H1 (cell line): ENCODE data around the gene GLMN. TPM values are rescaled to one million over a fixed set of nuclear protein-coding genes. Genes with fewer than 3 reads are reported as not detected.

Experiments
- CTCF ChIA-PET: fragments of 300-600 bp; sonication (Branson Sonifier 250); formaldehyde crosslinking; loops from one replicate; lab custom pipeline; 2021; ENCODE audit not compliant: partially characterized antibody; lab: Charles Lee
- POLR2A ChIA-PET: fragments of 300-600 bp; sonication (Branson Sonifier 250); formaldehyde crosslinking; loops from one replicate; lab custom pipeline; 2021; ENCODE audit warnings: inconsistent platforms; ENCODE audit not compliant: partially characterized antibody; lab: Charles Lee
- DNase-seq, 2 experiments: peaks; one replicate each; pipeline versions ENCODE4 v3.0.0 to v3.0.0-alpha.2; 2010 to 2022; ENCODE audit warnings: low spot score in 2 of 2, low read depth in 1 of 2, mixed read lengths in 1 of 2
- FAIRE-seq: peaks from 2 replicates; lab custom pipeline; 2011; peaks lifted over from hg19 to GRCh38; lab: Jason Lieb, UNC
- H2AFZ ChIP-seq: 2 replicates; pipeline ENCODE4 v1.8.1; 2012; ENCODE audit warnings: low read length, inconsistent platforms
- H2AK5ac ChIP-seq: 2 replicates; pipeline ENCODE4 v1.6.1; 2013; ENCODE audit warnings: low read depth, low read length
- H2BK120ac ChIP-seq: replicated peaks from 2 replicates; pipeline ENCODE3; 2013; ENCODE audit warnings: low read depth, low read length, inconsistent platforms
- H2BK12ac ChIP-seq: 2 replicates; pipeline ENCODE4 v1.6.1; 2013; ENCODE audit warnings: low read depth, low read length
- H2BK15ac ChIP-seq: 2 replicates; pipeline ENCODE4 v1.6.1; 2013; ENCODE audit warnings: low read length
- H2BK20ac ChIP-seq: 2 replicates; pipeline ENCODE4 v1.6.1; 2013; ENCODE audit warnings: low read length
- H2BK5ac ChIP-seq: 2 replicates; pipeline ENCODE4 v1.6.1; 2013; ENCODE audit warnings: low read depth, low read length
- H3K14ac ChIP-seq: 2 replicates; pipeline ENCODE4 v1.6.1; 2013; ENCODE audit warnings: inconsistent platforms; ENCODE audit not compliant: insufficient read length
- H3K18ac ChIP-seq: 2 replicates; pipeline ENCODE4 v1.6.1; 2013; ENCODE audit warnings: low read length; ENCODE audit errors: extremely low read depth
- H3K23ac ChIP-seq: 2 replicates; pipeline ENCODE4 v1.6.1; 2013; ENCODE audit warnings: inconsistent platforms; ENCODE audit not compliant: insufficient read length
- H3K23me2 ChIP-seq: 2 replicates; pipeline ENCODE4 v1.6.1; 2013; ENCODE audit warnings: low read depth, low read length
- H3K27ac ChIP-seq: 2 replicates; pipeline ENCODE4 v1.6.1; 2011; ENCODE audit warnings: low read depth, low read length, inconsistent platforms
- H3K27me3 ChIP-seq, 4 experiments: replicated peaks in 1 of 4; 1 replicate in 1 of 4; 2 replicates in 3 of 4; pipeline versions ENCODE4 v1.6.1 to v1.8.1; 2011 to 2013; ENCODE audit warnings: low read length in 3 of 4, mild to moderate bottlenecking in 3 of 4, inconsistent platforms in 2 of 4, mixed read lengths in 2 of 4, moderate library complexity in 1 of 4; ENCODE audit not compliant: control insufficient read depth in 3 of 4, insufficient read depth in 3 of 4; ENCODE audit errors: extremely low read depth in 1 of 4
- H3K36me3 ChIP-seq, 4 experiments: 2 replicates each; pipeline versions ENCODE4 v1.6.1 to v1.8.1; 2011 to 2013; ENCODE audit warnings: mild to moderate bottlenecking in 4 of 4, low read length in 3 of 4, moderate library complexity in 2 of 4, control low read depth in 1 of 4, inconsistent platforms in 1 of 4; ENCODE audit not compliant: insufficient read depth in 4 of 4, control insufficient read depth in 2 of 4
- H3K4ac ChIP-seq: replicated peaks from 2 replicates; pipeline ENCODE3; 2013; ENCODE audit warnings: low read length, low read depth, mixed read lengths, inconsistent platforms; ENCODE audit not compliant: insufficient read length
- H3K4me1 ChIP-seq, 4 experiments: replicated peaks in 1 of 4; 1 replicate in 1 of 4; 2 replicates in 3 of 4; pipeline versions ENCODE4 v1.6.1 to v1.8.1; 2011 to 2013; ENCODE audit warnings: low read length in 3 of 4, inconsistent platforms in 2 of 4, mixed read lengths in 1 of 4; ENCODE audit not compliant: insufficient read depth in 4 of 4, control insufficient read depth in 3 of 4
- H3K4me2 ChIP-seq, 2 experiments: 2 replicates each; pipeline versions ENCODE4 v1.6.1 to v1.8.1; 2011 to 2013; ENCODE audit warnings: low read depth in 2 of 2, low read length in 2 of 2, control low read depth in 1 of 2, inconsistent platforms in 1 of 2, mild to moderate bottlenecking in 1 of 2; ENCODE audit not compliant: insufficient read depth in 1 of 2
- H3K4me3 ChIP-seq, 4 experiments: fragments of 200-600, 300-600 bp in 1 of 4; sonication (generic), shearing (Covaris generic), sonication (Bioruptor Twin) in 1 of 4; 2 replicates each; pipeline versions ENCODE4 v1.5.1 to v1.8.1; 2011 to 2016; ENCODE audit warnings: low read length in 4 of 4, low read depth in 3 of 4, control low read depth in 2 of 4, inconsistent platforms in 2 of 4, mild to moderate bottlenecking in 2 of 4, mixed read lengths in 1 of 4, moderate library complexity in 1 of 4; ENCODE audit not compliant: insufficient read depth in 2 of 4; ENCODE audit errors: extremely low read depth in 1 of 4
- H3K56ac ChIP-seq: replicated peaks from 2 replicates; pipeline ENCODE3; 2013; ENCODE audit warnings: low read depth, mild to moderate bottlenecking, mixed read lengths, low read length, inconsistent platforms; ENCODE audit not compliant: insufficient read length
- H3K79me1 ChIP-seq: 2 replicates; pipeline ENCODE4 v1.6.1; 2013; ENCODE audit warnings: low read depth, low read length, control low read depth
- H3K79me2 ChIP-seq, 2 experiments: 2 replicates each; pipeline versions ENCODE4 v1.6.1 to v1.8.1; 2012 to 2013; ENCODE audit warnings: low read length in 2 of 2, mild to moderate bottlenecking in 2 of 2, inconsistent platforms in 1 of 2; ENCODE audit not compliant: insufficient read depth in 2 of 2, control insufficient read depth in 1 of 2
- H3K9ac ChIP-seq, 4 experiments: replicated peaks in 1 of 4; 1 replicate in 1 of 4; 2 replicates in 3 of 4; pipeline versions ENCODE4 v1.6.1 to v1.8.1; 2011 to 2013; ENCODE audit warnings: low read depth in 3 of 4, low read length in 3 of 4, control low read depth in 2 of 4, mild to moderate bottlenecking in 2 of 4, moderate library complexity in 2 of 4, inconsistent platforms in 1 of 4; ENCODE audit errors: extremely low read depth in 1 of 4
- H3K9me3 ChIP-seq, 2 experiments: 2 replicates each; pipeline versions ENCODE4 v1.6.1 to v1.8.1; 2012 to 2013; ENCODE audit warnings: mild to moderate bottlenecking in 2 of 2, moderate library complexity in 2 of 2, control low read depth in 1 of 2, inconsistent platforms in 1 of 2, low read depth in 1 of 2, low read length in 1 of 2, mixed read lengths in 1 of 2; ENCODE audit not compliant: insufficient read depth in 2 of 2
- H4K20me1 ChIP-seq, 2 experiments: replicated peaks in 1 of 2; 2 replicates each; pipeline versions ENCODE3 to v1.8.1; 2011 to 2013; ENCODE audit warnings: inconsistent platforms in 2 of 2, low read length in 2 of 2, mild to moderate bottlenecking in 1 of 2; ENCODE audit not compliant: insufficient read depth in 2 of 2, control insufficient read depth in 1 of 2
- H4K5ac ChIP-seq: 2 replicates; pipeline ENCODE4 v1.6.1; 2013; ENCODE audit warnings: low read length, low read depth, mixed read lengths, inconsistent platforms; ENCODE audit not compliant: insufficient read length
- H4K8ac ChIP-seq: 2 replicates; pipeline ENCODE4 v1.8.0; 2013; ENCODE audit warnings: mild to moderate bottlenecking, moderate library complexity, low read length, inconsistent platforms; ENCODE audit not compliant: insufficient read depth; ENCODE audit errors: extremely low read depth
- H4K91ac ChIP-seq: replicated peaks from 2 replicates; pipeline ENCODE3; 2013; ENCODE audit warnings: low read length, mixed read lengths, inconsistent platforms; ENCODE audit not compliant: insufficient read length
- EP300 ChIP-seq, 2 experiments: IDR thresholded peaks; 1 replicate in 1 of 2; 2 replicates in 1 of 2; pipeline ENCODE4 v1.6.1; 2011 to 2012; ENCODE audit warnings: low read depth in 2 of 2, low read length in 2 of 2, mild to moderate bottlenecking in 2 of 2, borderline replicate concordance in 1 of 2, inconsistent platforms in 1 of 2, moderate library complexity in 1 of 2
- EZH2 ChIP-seq: fragments of 200-600 bp; sonication (generic); IDR thresholded peaks from 2 replicates; pipeline ENCODE4 v1.7.1; 2012; ENCODE audit warnings: low read depth, mild to moderate bottlenecking, moderate library complexity, low read length, inconsistent platforms; ENCODE audit not compliant: severe bottlenecking
- FOSL1 ChIP-seq: IDR thresholded peaks from 2 replicates; pipeline ENCODE4 v1.6.1; 2011; ENCODE audit warnings: mild to moderate bottlenecking, low read depth, low read length, moderate library complexity; ENCODE audit not compliant: insufficient read depth
- GTF2F1 ChIP-seq: IDR thresholded peaks from 2 replicates; pipeline ENCODE4 v1.6.1; 2012; ENCODE audit warnings: low read depth, low read length, improper control_type of control experiment, borderline replicate concordance
- NANOG ChIP-seq: IDR thresholded peaks from 2 replicates; pipeline ENCODE4 v1.6.1; 2011; ENCODE audit warnings: low read length, low read depth, mild to moderate bottlenecking, inconsistent platforms; ENCODE audit not compliant: insufficient read depth, poor library complexity, severe bottlenecking
- RBBP5 ChIP-seq: IDR thresholded peaks from 2 replicates; pipeline ENCODE4 v1.7.1; 2012; ENCODE audit warnings: low read depth, mild to moderate bottlenecking, inconsistent platforms, low read length, moderate library complexity, borderline replicate concordance
- SIN3A ChIP-seq, 2 experiments: IDR thresholded peaks in 1 of 2; conservative IDR thresholded peaks in 1 of 2; 2 replicates each; pipeline ENCODE4 v1.6.1; 2011 to 2012; ENCODE audit warnings: low read length in 2 of 2, improper control_type of control experiment in 1 of 2, low read depth in 1 of 2, mild to moderate bottlenecking in 1 of 2
- SP1 ChIP-seq: IDR thresholded peaks from 2 replicates; pipeline ENCODE4 v1.6.1; 2011; ENCODE audit warnings: low read depth, low read length
- TCF12 ChIP-seq: IDR thresholded peaks from 2 replicates; pipeline ENCODE4 v1.6.1; 2011; ENCODE audit warnings: low read depth, mild to moderate bottlenecking, low read length
- TEAD4 ChIP-seq: IDR thresholded peaks from 2 replicates; pipeline ENCODE4 v1.6.1; 2012; ENCODE audit warnings: low read depth, low read length, inconsistent platforms, mixed read lengths
- WGBS, 2 experiments: shearing (Covaris generic) in 1 of 2; methylation state at CpG; one replicate each; pipeline versions ENCODE4 v1.1.6 to v1.1.7; 2013 to 2015; ENCODE audit warnings: low lambda C conversion rate in 2 of 2, mixed read lengths in 2 of 2, inconsistent platforms in 1 of 2, low coverage in 1 of 2, missing lambda C conversion rate in 1 of 2; ENCODE audit not compliant: insufficient replicate concordance in 2 of 2, insufficient coverage in 1 of 2, insufficient read length in 1 of 2; ENCODE audit errors: extremely low coverage in 1 of 2, missing lambda C conversion rate in 1 of 2; 5-methylcytosine and 5-hydroxymethylcytosine counted together
- polyA plus RNA-seq, 7 experiments: library from polyadenylated mRNA; depleted of rRNA in 3 of 7; stranded (reverse) in 5 of 7; unstranded in 2 of 7; fragments of >200 nt in 5 of 7; fragments of 200-250 nt in 2 of 7; gene quantifications; 1 replicate in 5 of 7; 2 replicates in 1 of 7; 4 replicates in 1 of 7; pipeline versions ENCODE4 v1.2.1 to v1.2.3, GENCODE V29; 2011 to 2013; ENCODE audit warnings: missing spikeins in 2 of 7, mixed read lengths in 2 of 7
- total RNA-seq: library from RNA; stranded (reverse); fragmentation: NEBNext Ultra II Directional; extraction: Animal tissue kit (Norgen Biotek cat#: 25700); gene quantifications from 2 replicates; pipeline ENCODE4 v1.2.1, GENCODE V29; 2021
- TF ChIP-seq, protein P1 (sequence below), 3 experiments: IDR thresholded peaks; 1 replicate in 2 of 3; 2 replicates in 1 of 3; pipeline versions ENCODE4 v1.5.1 to v1.6.1; 2011; ENCODE audit warnings: low read length in 3 of 3, mild to moderate bottlenecking in 3 of 3, inconsistent platforms in 2 of 3, low read depth in 1 of 3, moderate library complexity in 1 of 3; ENCODE audit not compliant: insufficient read depth in 1 of 3; ENCODE audit errors: control extremely low read depth in 1 of 3

GLMN gene
- total and polyA plus RNA-seq, 2 of the 8 experiments (the other 6 are each of a cell fraction or from before 2014, with no cell fraction given), result 5.7 to 25.0 TPM

DNA sequence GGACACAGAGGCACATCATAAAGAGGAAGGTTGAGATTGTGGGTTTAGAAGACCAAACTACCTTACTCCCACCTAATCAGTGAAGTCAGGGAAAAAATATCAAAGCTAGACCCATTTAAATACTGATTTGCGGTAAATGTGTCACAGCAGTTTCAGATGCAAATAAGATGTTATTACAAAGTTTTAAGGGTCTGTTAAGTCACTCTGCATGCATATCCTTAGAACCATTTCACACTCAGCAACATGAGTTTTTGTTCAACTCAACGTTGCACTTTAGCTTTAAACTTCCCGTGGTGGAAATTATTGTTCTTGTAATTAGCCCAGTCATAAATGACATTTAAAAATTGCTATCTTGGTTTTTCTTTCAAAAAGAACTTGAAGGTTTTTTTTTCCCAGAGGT lies 34.9 kb upstream of the GLMN start:
- H4K8ac ChIP-seq, result no peak overlapping the region
- FAIRE-seq (no peak), DNase-seq (no peak)
- no peak overlapping the region for H3K23ac ChIP-seq
- H3K36me3 ChIP-seq, result peaks cover 0 to 22% (median 4%) of the 10 kb centered on the region in 4 experiments; a peak in 4 of 8 replicates
- CTCF ChIA-PET, result interaction anchor here (0.8 kb wide), 1 partner anchor 151 kb away, joined by 3 read pairs; no protein-coding TSS in a partner anchor
- H3K4ac ChIP-seq, result no peak overlapping the region
- H3K79me1 ChIP-seq, result no peaks in the 10 kb centered on the region
- no peak overlapping the region for H3K18ac ChIP-seq
- no peak overlapping the region for H2AK5ac ChIP-seq
- no peak overlapping the region for H3K4me3 ChIP-seq
- no peak overlapping the region for H2BK120ac ChIP-seq
- H3K79me2 ChIP-seq, result no peaks in the 10 kb centered on the region
- H3K23me2 ChIP-seq, result no peaks in the 10 kb centered on the region
- no peak overlapping the region for H3K56ac ChIP-seq
- no peaks in the 10 kb centered on the region for H3K4me1 ChIP-seq
- POLR2A ChIA-PET, result no interaction called here
- H3K4me2 ChIP-seq, result no peak overlapping the region
- H2BK15ac ChIP-seq, result no peak overlapping the region
- H2AFZ ChIP-seq, result no peak overlapping the region
- WGBS, 2 experiments, result 97% methylated on average over 3 of the region's 3 CpGs; no CpG with 5 or more reads in 1 of the 2 experiments
- H2BK20ac ChIP-seq, result no peak overlapping the region
- no peak overlapping the region for H3K9ac ChIP-seq
- no peaks in the 10 kb centered on the region for H3K9me3 ChIP-seq
- H2BK12ac ChIP-seq, result no peak overlapping the region
- no peaks in the 10 kb centered on the region for H3K27me3 ChIP-seq
- no peaks in the 10 kb centered on the region for H4K20me1 ChIP-seq
- no peak overlapping the region for H4K91ac ChIP-seq
- no peak overlapping the region for H2BK5ac ChIP-seq
- no peak overlapping the region for H3K27ac ChIP-seq
- no peak overlapping the region for H4K5ac ChIP-seq
- H3K14ac ChIP-seq, result no peak overlapping the region
- TF ChIP-seq NANOG, result no peak
- no peak for TF ChIP-seq SP1
- no peak for TF ChIP-seq TCF12
- TF ChIP-seq EP300 (IDR thresholded peaks at IDR 0.05; ENCODE audit: borderline replicate concordance in 1 of 2, low read depth in 2 of 2, low read length in 2 of 2), result no peak
- TF ChIP-seq, protein P1, sequence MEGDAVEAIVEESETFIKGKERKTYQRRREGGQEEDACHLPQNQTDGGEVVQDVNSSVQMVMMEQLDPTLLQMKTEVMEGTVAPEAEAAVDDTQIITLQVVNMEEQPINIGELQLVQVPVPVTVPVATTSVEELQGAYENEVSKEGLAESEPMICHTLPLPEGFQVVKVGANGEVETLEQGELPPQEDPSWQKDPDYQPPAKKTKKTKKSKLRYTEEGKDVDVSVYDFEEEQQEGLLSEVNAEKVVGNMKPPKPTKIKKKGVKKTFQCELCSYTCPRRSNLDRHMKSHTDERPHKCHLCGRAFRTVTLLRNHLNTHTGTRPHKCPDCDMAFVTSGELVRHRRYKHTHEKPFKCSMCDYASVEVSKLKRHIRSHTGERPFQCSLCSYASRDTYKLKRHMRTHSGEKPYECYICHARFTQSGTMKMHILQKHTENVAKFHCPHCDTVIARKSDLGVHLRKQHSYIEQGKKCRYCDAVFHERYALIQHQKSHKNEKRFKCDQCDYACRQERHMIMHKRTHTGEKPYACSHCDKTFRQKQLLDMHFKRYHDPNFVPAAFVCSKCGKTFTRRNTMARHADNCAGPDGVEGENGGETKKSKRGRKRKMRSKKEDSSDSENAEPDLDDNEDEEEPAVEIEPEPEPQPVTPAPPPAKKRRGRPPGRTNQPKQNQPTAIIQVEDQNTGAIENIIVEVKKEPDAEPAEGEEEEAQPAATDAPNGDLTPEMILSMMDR (IDR thresholded peaks at IDR 0.05; ENCODE audit: control extremely low read depth in 1 of 3, insufficient read depth in 1 of 3, low read depth in 1 of 3, low read length in 3 of 3), result no peak
- no peak for TF ChIP-seq TEAD4
- no peak for TF ChIP-seq EZH2
- no peak for TF ChIP-seq SIN3A (conservative IDR thresholded peaks at IDR 0.05 in 1 of 2, IDR thresholded peaks at IDR 0.05 in 1 of 2; ENCODE audit: low read depth in 1 of 2, low read length in 2 of 2)
- TF ChIP-seq GTF2F1, result no peak
- no peak for TF ChIP-seq RBBP5
- TF ChIP-seq FOSL1, result no peak
